WERI-Rb-1 (cell line): ENCODE data around the gene TSC22D4.

Experiments
- DNase-seq: peaks from one replicate; pipeline ENCODE4 v3.0.0-alpha.2; 2020
- H3K27ac ChIP-seq: fragments of 250-450 bp; sonication (Bioruptor Pico); 2 replicates; pipeline ENCODE4 v1.5.1; 2020; ENCODE audit warnings: mild to moderate bottlenecking, moderate library complexity
- H3K27me3 ChIP-seq: fragments of 250-450 bp; sonication (Bioruptor Pico); 2 replicates; pipeline ENCODE4 v1.5.1; 2021; ENCODE audit warnings: mild to moderate bottlenecking, low read depth, moderate library complexity; ENCODE audit not compliant: insufficient read depth, severe bottlenecking
- H3K36me3 ChIP-seq: fragments of 250-450 bp; sonication (Bioruptor Pico); 2 replicates; pipeline ENCODE4 v1.5.1; 2020; ENCODE audit warnings: mild to moderate bottlenecking, moderate library complexity
- H3K4me3 ChIP-seq: 2 replicates; pipeline ENCODE4 v1.5.1; 2011; ENCODE audit warnings: low read depth, mild to moderate bottlenecking, control low read depth, low read length
- H3K9me3 ChIP-seq: fragments of 250-450 bp; sonication (Bioruptor Pico); 2 replicates; pipeline ENCODE4 v1.5.1; 2021; ENCODE audit warnings: mild to moderate bottlenecking, moderate library complexity; ENCODE audit not compliant: severe bottlenecking
- TF ChIP-seq, protein P1 (sequence below): IDR thresholded peaks from 2 replicates; pipeline ENCODE4 v1.5.1; 2011; ENCODE audit warnings: low read depth, mild to moderate bottlenecking, control low read depth, inconsistent platforms, low read length

Gene TSC22D4

DNA sequence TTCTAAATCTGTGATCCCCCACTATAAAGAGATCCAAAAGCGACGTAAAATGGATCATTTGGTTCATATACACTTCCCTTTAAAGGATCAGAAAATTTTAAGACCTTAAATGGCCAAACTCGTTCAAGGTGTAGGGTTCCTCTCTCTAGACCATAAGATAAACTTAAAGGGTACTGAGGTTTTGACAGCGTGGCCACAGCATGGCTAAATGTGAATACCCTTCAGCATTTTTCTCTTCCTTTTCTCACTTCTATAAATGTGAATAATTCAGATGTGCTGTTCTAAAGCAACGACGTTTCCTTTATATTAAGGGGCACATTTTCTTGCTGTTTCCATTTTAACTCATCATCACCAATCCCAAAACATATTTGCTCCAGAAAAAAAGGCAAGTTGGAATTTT lies 55.7 kb downstream of the TSC22D4 start:
- DNase-seq = no peak

DNA sequence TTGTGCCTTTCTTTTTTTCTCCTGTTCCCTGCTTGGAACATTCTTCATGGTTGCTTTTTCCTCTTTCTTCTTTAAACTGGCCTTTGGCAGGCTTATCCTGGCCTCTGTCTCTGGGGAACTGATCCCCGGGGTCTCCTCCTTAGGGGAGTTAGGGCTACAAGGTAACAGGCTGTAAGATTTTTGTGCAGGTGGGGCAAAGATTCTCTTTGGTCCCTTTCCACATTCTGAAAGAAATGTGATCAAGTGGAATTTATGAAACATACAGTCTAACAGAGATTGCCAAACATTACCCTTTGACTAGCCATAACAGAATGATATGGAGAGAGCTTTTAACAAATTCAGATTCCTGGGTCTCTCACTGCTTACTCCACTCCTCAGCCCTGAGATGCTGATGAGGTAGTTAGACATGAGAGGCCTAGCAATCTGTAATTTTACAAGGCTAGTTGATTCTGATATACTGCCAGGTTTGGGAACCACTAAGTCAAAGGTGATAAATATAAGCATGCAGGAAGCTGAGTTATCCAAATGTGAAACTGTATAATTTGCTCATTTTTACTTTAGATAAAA lies 59.3 kb downstream of the TSC22D4 start:
- no peak overlapping the region for H3K4me3 ChIP-seq
- H3K27me3 ChIP-seq = no peaks in the 10 kb centered on the region

More for the DNA sequence above, 55.7 kb downstream of the TSC22D4 start:
- Histone ChIP-seq H3K4me3 (no peak overlapping the region), H3K27ac (no peak overlapping the region), H3K9me3 (no peaks in the 10 kb centered on the region), H3K27me3 (no peaks in the 10 kb centered on the region), H3K36me3 (no peaks in the 10 kb centered on the region)
- TF ChIP-seq, protein P1, sequence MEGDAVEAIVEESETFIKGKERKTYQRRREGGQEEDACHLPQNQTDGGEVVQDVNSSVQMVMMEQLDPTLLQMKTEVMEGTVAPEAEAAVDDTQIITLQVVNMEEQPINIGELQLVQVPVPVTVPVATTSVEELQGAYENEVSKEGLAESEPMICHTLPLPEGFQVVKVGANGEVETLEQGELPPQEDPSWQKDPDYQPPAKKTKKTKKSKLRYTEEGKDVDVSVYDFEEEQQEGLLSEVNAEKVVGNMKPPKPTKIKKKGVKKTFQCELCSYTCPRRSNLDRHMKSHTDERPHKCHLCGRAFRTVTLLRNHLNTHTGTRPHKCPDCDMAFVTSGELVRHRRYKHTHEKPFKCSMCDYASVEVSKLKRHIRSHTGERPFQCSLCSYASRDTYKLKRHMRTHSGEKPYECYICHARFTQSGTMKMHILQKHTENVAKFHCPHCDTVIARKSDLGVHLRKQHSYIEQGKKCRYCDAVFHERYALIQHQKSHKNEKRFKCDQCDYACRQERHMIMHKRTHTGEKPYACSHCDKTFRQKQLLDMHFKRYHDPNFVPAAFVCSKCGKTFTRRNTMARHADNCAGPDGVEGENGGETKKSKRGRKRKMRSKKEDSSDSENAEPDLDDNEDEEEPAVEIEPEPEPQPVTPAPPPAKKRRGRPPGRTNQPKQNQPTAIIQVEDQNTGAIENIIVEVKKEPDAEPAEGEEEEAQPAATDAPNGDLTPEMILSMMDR = no peak

DNA sequence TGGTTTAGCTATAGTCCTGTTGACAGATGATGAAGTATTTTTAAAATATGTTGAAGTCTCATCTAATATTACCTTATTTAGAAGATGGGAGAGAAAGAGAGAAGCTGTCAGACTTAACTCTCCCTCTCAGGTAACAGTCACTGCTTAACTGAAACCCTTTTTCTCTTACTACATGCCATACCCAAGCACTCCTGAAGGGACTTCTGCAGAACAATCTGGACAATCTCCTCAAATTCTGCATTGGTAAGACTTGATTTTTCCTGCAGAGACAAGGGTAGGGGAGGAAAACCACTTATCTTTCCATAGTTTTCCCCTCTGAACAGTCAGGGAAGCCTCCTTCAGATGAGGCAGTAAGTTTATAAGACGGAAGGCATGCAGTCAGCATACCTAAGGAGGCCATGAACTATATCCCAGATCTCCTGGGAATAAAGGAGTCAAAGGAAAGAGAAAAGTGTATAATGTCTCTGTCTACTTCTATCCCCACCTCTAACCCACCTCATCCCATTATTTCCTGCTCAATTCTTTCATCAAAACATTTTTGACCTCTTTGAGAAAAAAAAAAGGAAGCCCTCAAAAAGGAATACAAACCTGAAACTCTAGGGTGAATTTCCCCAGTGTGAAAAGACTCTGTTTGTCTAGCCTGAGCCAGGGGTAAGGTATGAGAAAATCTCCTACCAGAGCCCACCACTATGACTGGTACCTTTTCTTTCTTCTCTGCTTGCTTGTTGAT lies 59.9 kb downstream of the TSC22D4 start:
- DNase-seq = no peak

More for the DNA sequence above, 59.3 kb downstream of the TSC22D4 start:
- no peak for DNase-seq
- TF ChIP-seq, protein P1 = no peak
- Histone ChIP-seq H3K9me3 (no peaks in the 10 kb centered on the region), H3K36me3 (no peaks in the 10 kb centered on the region), H3K27ac (no peak overlapping the region)

More for the DNA sequence above, 59.9 kb downstream of the TSC22D4 start:
- Histone ChIP-seq H3K4me3 (no peak overlapping the region), H3K27me3 (no peaks in the 10 kb centered on the region), H3K9me3 (no peaks in the 10 kb centered on the region), H3K27ac (no peak overlapping the region), H3K36me3 (no peaks in the 10 kb centered on the region)
- TF ChIP-seq, protein P1 = no peak
